ENCODE data around the gene PDSS2.

- no peak for TF ChIP-seq CTCF (IDR thresholded peaks at IDR 0.05)
- TF ChIP-seq POLR2A (IDR thresholded peaks at IDR 0.05) = no peak
- no peak for TF ChIP-seq POLR2AphosphoS5 (IDR thresholded peaks at IDR 0.05)
- TF ChIP-seq EP300 (IDR thresholded peaks at IDR 0.05) = no peak
Measured at GRCh38 chr6:107506145-107506544, 46.8 kb upstream of the PDSS2 start.

Measured in suprapubic skin (tissue), 4 donors.